Measurements from ENCODE around the gene CRYBA1.

GRCh38 chr17:29215174-29215573 lies 31.5 kb upstream of the CRYBA1 start:
- TF ChIP-seq, protein P1, sequence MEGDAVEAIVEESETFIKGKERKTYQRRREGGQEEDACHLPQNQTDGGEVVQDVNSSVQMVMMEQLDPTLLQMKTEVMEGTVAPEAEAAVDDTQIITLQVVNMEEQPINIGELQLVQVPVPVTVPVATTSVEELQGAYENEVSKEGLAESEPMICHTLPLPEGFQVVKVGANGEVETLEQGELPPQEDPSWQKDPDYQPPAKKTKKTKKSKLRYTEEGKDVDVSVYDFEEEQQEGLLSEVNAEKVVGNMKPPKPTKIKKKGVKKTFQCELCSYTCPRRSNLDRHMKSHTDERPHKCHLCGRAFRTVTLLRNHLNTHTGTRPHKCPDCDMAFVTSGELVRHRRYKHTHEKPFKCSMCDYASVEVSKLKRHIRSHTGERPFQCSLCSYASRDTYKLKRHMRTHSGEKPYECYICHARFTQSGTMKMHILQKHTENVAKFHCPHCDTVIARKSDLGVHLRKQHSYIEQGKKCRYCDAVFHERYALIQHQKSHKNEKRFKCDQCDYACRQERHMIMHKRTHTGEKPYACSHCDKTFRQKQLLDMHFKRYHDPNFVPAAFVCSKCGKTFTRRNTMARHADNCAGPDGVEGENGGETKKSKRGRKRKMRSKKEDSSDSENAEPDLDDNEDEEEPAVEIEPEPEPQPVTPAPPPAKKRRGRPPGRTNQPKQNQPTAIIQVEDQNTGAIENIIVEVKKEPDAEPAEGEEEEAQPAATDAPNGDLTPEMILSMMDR (IDR thresholded peaks at IDR 0.05; ENCODE audit: low read length) = no peak
- no peak for TF ChIP-seq EZH2phosphoT487 (IDR thresholded peaks at IDR 0.05; ENCODE audit: low read length)
- no peak for TF ChIP-seq EZH2 (optimal IDR thresholded peaks at IDR 0.05; ENCODE audit: low read depth, low read length)
